K562 (cell line): ENCODE measurements around the gene EOGT. TPM values are rescaled to one million over a fixed set of nuclear protein-coding genes. Genes with fewer than 3 reads are reported as not detected.

Experiments used
- ATAC-seq: fragments of 200-7000 bp; cut with Tn5 transposase; 3 replicates; pipeline ENCODE4 v1.9.1; 2020; ENCODE audit warnings: moderate library complexity
- BruUV-seq: library from RNA; stranded (reverse); fragments of 400-500 nt; replicated peaks from 2 replicates; lab custom pipeline; 2021; lab: Mats Ljungman, UMichigan
- CTCF ChIA-PET: fragments of 300-600 bp; formaldehyde crosslinking; extraction: SDS; loops from one replicate; lab custom pipeline; 2021; ENCODE audit warnings: low intra/inter-chr PET ratio; lab: Yijun Ruan, JAX
- POLR2A ChIA-PET: fragments of 300-600, 350-650 bp; sonication (Branson Sonifier 250); formaldehyde crosslinking; extraction: SDS; loops from one replicate; lab custom pipeline; 2021; ENCODE audit warnings: antibody characterized with exemption, inconsistent platforms; lab: Yijun Ruan, JAX
- DNase-seq, 4 experiments: peaks; one replicate each; pipeline versions ENCODE4 v3.0.0 to v3.0.0-alpha.2; 2011 to 2018; ENCODE audit warnings: low spot score in 3 of 4, mixed read lengths in 3 of 4; ENCODE audit errors: extremely low read depth in 1 of 4
- FAIRE-seq: peaks from 2 replicates; lab custom pipeline; 2011; peaks lifted over from hg19 to GRCh38; lab: Jason Lieb, UNC
- H2AFZ ChIP-seq: 2 replicates; pipeline ENCODE4 v1.6.0; 2011; ENCODE audit warnings: low read depth, low read length, control low read depth, inconsistent platforms
- H3K27ac ChIP-seq: fragments of 200-600 bp; 3 replicates; pipeline ENCODE4 v1.8.0; 2011; ENCODE audit warnings: low read depth, mild to moderate bottlenecking, control low read depth, inconsistent platforms, low read length, moderate library complexity, mixed read lengths; ENCODE audit errors: extremely low read depth
- H3K27me3 ChIP-seq, 2 experiments: fragments of 300-600 bp in 1 of 2; 2 replicates in 1 of 2; 3 replicates in 1 of 2; pipeline versions ENCODE4 v1.6.0 to v1.8.0; 2011; ENCODE audit warnings: inconsistent platforms in 2 of 2, low read length in 2 of 2, mild to moderate bottlenecking in 1 of 2, mixed read lengths in 1 of 2, moderate library complexity in 1 of 2; ENCODE audit not compliant: control insufficient read depth in 2 of 2, insufficient read depth in 2 of 2
- H3K36me3 ChIP-seq: fragments of 300-600 bp; 3 replicates; pipeline ENCODE4 v1.8.0; 2011; ENCODE audit warnings: mild to moderate bottlenecking, low read length, inconsistent platforms; ENCODE audit not compliant: control insufficient read depth, insufficient read depth
- H3K4me1 ChIP-seq, 2 experiments: fragments of 200-600 bp in 1 of 2; replicated peaks in 1 of 2; 2 replicates in 1 of 2; 3 replicates in 1 of 2; pipeline versions ENCODE4 v1.5.1 to v1.8.0; 2011; ENCODE audit warnings: inconsistent platforms in 2 of 2, low read length in 2 of 2, mild to moderate bottlenecking in 1 of 2, mixed read lengths in 1 of 2, moderate library complexity in 1 of 2; ENCODE audit not compliant: control insufficient read depth in 2 of 2, insufficient read depth in 2 of 2
- H3K4me2 ChIP-seq: 2 replicates; pipeline ENCODE4 v1.6.1; 2011; ENCODE audit warnings: low read length, control low read depth, inconsistent platforms, mixed read lengths; ENCODE audit not compliant: insufficient read depth
- H3K4me3 ChIP-seq: fragments of 200-600 bp; sonication (generic), shearing (Covaris generic); 2 replicates; pipeline ENCODE4 v1.5.1; 2016; ENCODE audit warnings: control low read depth, inconsistent platforms
- H3K79me2 ChIP-seq: fragments of 200-600 bp; 3 replicates; pipeline ENCODE4 v1.8.0; 2011; ENCODE audit warnings: low read length, inconsistent platforms; ENCODE audit not compliant: control insufficient read depth, insufficient read depth
- H3K9ac ChIP-seq, 2 experiments: 2 replicates each; pipeline versions ENCODE4 v1.6.0 to v1.6.1; 2011; ENCODE audit warnings: low read depth in 2 of 2, low read length in 2 of 2, control low read depth in 1 of 2, inconsistent platforms in 1 of 2, mild to moderate bottlenecking in 1 of 2, mixed read lengths in 1 of 2; ENCODE audit not compliant: insufficient read depth in 1 of 2
- H3K9me1 ChIP-seq: one replicate; pipeline ENCODE4 v1.6.0; 2011; ENCODE audit warnings: inconsistent platforms, mild to moderate bottlenecking, low read length, moderate library complexity; ENCODE audit not compliant: control insufficient read depth, insufficient read depth
- H3K9me3 ChIP-seq: replicated peaks from 2 replicates; pipeline ENCODE4 v1.5.1; 2011; ENCODE audit warnings: low read depth, low read length, inconsistent platforms; ENCODE audit not compliant: control insufficient read depth, insufficient read depth
- H4K20me1 ChIP-seq: replicated peaks from 2 replicates; pipeline ENCODE4 v1.6.1; 2011; ENCODE audit warnings: low read length, inconsistent platforms, mixed read lengths; ENCODE audit not compliant: control insufficient read depth, insufficient read depth
- BCOR ChIP-seq: fragments of 450-650 bp; IDR thresholded peaks from 2 replicates; pipeline ENCODE4 v1.6.1; 2016
- BRF1 ChIP-seq: IDR thresholded peaks from 3 replicates; pipeline ENCODE4 v1.6.1; 2011; ENCODE audit warnings: borderline replicate concordance, mild to moderate bottlenecking; ENCODE audit not compliant: insufficient read length; ENCODE audit errors: extremely low read depth
- CBFA2T2 ChIP-seq: fragments of 450-650 bp; conservative IDR thresholded peaks from 2 replicates; pipeline ENCODE4 v1.6.1; 2017; ENCODE audit warnings: mild to moderate bottlenecking
- GATA2 ChIP-seq: sonication (generic); formaldehyde crosslinking; IDR thresholded peaks from 2 replicates; pipeline ENCODE4 v1.4.0; 2020; ENCODE audit warnings: mild to moderate bottlenecking, missing genetic modification reagents
- POLR3G ChIP-seq: IDR thresholded peaks from 2 replicates; pipeline ENCODE4 v1.6.1; 2011; ENCODE audit not compliant: insufficient read length, insufficient replicate concordance; ENCODE audit errors: extremely low read depth
- PRDM10 ChIP-seq: fragments of 450-650 bp; IDR thresholded peaks from 2 replicates; pipeline ENCODE4 v1.6.1; 2018; ENCODE audit not compliant: partially characterized antibody
- SMAD2 ChIP-seq: fragments of 150-350 bp; IDR thresholded peaks from 2 replicates; pipeline ENCODE4 v1.6.1; 2014; ENCODE audit warnings: low read depth, mild to moderate bottlenecking, low read length
- SMAD3 ChIP-seq: fragments of 450-650 bp; formaldehyde crosslinking; conservative IDR thresholded peaks from 2 replicates; pipeline ENCODE4 v1.4.0; 2020; ENCODE audit warnings: mild to moderate bottlenecking
- SUPT5H ChIP-seq: fragments of 450-650 bp; IDR thresholded peaks from 2 replicates; pipeline ENCODE4 v1.6.1; 2016
- whole genome bisulfite sequencing: fragments of 100-300 bp; shearing (Covaris generic); methylation state at CpG from one replicate; pipeline ENCODE4 v1.1.6; 2016; ENCODE audit warnings: low coverage, mixed read lengths; ENCODE audit not compliant: insufficient coverage; ENCODE audit errors: missing lambda C conversion rate; 5-methylcytosine and 5-hydroxymethylcytosine counted together
- in situ Hi-C: fragments of 300-500 bp; cut with MboI; formaldehyde crosslinking; loops from 4 replicates; pipeline ENCODE4 v1.15.0; 2018; ENCODE audit warnings: inconsistent platforms, mixed read lengths
- intact Hi-C: fragments of 100-400 bp; cut with micrococcal nuclease; formaldehyde crosslinking; loops from 2 replicates; pipeline ENCODE4 v1.14.2; 2022
- polyA plus RNA-seq, 8 experiments: library from polyadenylated mRNA; depleted of rRNA in 4 of 8; stranded (reverse) in 5 of 8; unstranded in 3 of 8; fragments of >200 nt; fragmentation: Nextera tagmentation in 2 of 8; fragmentation: Illumina TruSeq in 1 of 8; extraction: Ambion mirVana in 2 of 8; extraction: Trizol in 1 of 8; gene quantifications; 2 replicates each; pipeline versions ENCODE4 v1.2.1 to v1.2.3, GENCODE V29; 2011 to 2014; ENCODE audit warnings: inconsistent platforms in 1 of 8, missing spikeins in 1 of 8
- total RNA-seq, 7 experiments: library from RNA; depleted of rRNA in 6 of 7; stranded (reverse); fragments of >200 nt in 6 of 7; fragmentation: Illumina TruSeq in 2 of 7; extraction: Trizol in 2 of 7; gene quantifications; 2 replicates each; pipeline versions ENCODE4 v1.2.1 to v1.2.3, GENCODE V29; 2011 to 2021; ENCODE audit warnings: low replicate concordance in 1 of 7

Gene EOGT
- total and polyA plus RNA-seq, 9 of the 15 experiments (the other 6 are each of a cell fraction or from before 2014, with no cell fraction given): 3.6 to 17.9 (median 7.4) TPM

- TF ChIP-seq PRDM10 (peak; percentile 45), CBFA2T2 (peak; percentile 25; the same call in 1 of the 2 replicates), GATA2 (CRISPR knock-in tag) (no peak), SMAD2 (no peak), POLR3G (no peak), BRF1 (no peak)
These were observed 3.4 kb upstream of the EOGT start (continued) for GRCh38 chr3:69016901-69017300.

- H3K9ac ChIP-seq: no peak overlapping the region
- in situ Hi-C loops (no loop called here), intact Hi-C loops (no loop called here)
- 81% methylated on average over 3 of the region's 4 CpGs for WGBS
- TF ChIP-seq BCOR (0 out of 2 replicates have a peak, but pooled peaks have one; percentile 31), SMAD3 (CRISPR knock-in tag) (no peak), SUPT5H (peak; percentile 51)
- POLR2A ChIA-PET: no interaction called here
- no peak for FAIRE-seq
- no peaks in the 10 kb centered on the region for H3K9me3 ChIP-seq
- no peak for DNase-seq
- no peak overlapping the region for H3K4me2 ChIP-seq
- no peak for ATAC-seq
- H2AFZ ChIP-seq: no peak overlapping the region
- H3K36me3 ChIP-seq: peaks cover 15% of the 10 kb centered on the region; the same call in 2 of the 3 replicates
- H3K4me3 ChIP-seq: no peak overlapping the region
- BruUV-seq: no TSS peak
- H3K4me1 ChIP-seq: peaks cover 11 to 17% of the 10 kb centered on the region in 2 experiments
- no peaks in the 10 kb centered on the region for H3K9me1 ChIP-seq
- H4K20me1 ChIP-seq: no peaks in the 10 kb centered on the region
- H3K79me2 ChIP-seq: peaks cover 18% of the 10 kb centered on the region
- CTCF ChIA-PET: no interaction called here
- no peaks in the 10 kb centered on the region for H3K27me3 ChIP-seq
- no peak overlapping the region; the same call in 2 of the 3 replicates for H3K27ac ChIP-seq
These were observed 2.6 kb upstream of the EOGT start for GRCh38 chr3:69016102-69016501.
